ENCODE results near the gene CDK11A.
A peak's percentile ranks its signal among the peaks of the same experiment; 100 is the strongest.
"Not testable (repeated sequence)": the region's sequence is repeated elsewhere in the genome, so short reads cannot be mapped to it uniquely, and the experiment has no call there.

The CDK11A gene

DNA sequence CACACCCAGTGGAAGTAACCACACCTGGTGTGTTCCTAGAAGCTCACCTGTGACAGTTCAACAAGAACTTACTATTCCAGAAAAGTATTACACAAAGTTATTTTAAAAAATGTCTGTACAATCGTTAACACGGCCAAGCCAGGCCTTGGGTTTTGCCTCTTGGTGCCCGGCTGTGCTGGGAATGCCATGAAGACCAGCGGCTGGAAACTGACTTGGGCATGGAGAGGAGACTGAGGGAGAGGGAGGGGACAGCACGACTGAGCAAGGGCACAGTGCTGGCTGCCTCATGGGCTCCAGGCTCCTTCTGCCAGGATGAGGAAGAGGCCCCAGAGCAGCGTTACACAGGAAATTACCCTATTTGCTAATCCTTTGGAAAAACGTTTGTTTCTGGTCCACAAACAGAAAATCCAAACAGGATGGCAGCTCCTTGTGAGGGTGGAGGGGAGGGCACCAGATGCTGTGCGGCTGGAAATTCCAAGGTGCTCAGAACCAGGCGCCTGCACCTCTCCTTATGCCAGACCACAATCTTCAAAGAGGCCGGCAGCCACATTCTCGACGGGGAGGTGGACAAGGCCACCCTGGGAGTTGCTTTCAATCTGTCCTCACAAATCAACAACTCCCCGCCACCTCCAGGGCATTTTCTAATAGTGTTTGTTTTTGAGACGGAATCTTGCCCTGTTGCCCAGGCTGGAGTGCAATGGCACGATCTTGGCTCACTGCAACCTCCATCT is 61.2 kb downstream of the CDK11A start:
- DNase-seq (ENCODE audit: low read depth in 2 of 2): not testable (repeated sequence)

GRCh38 chr1:1662392-1662791 is 61.8 kb downstream of the CDK11A start:
- not testable (repeated sequence) for DNase-seq (ENCODE audit: low read depth in 2 of 2)

GRCh38 chr1:1658583-1659549 is 65.3 kb downstream of the CDK11A start, which contains the start of gene CDK11B:
CDK11B (minus strand) TSS chr1:1659004; CDS start chr1:1657485, 1,519 bp downstream.
- peak; percentile 95 to 98 for DNase-seq (ENCODE audit: low read depth in 2 of 2)
